OCI-LY3 (cell line): Measurements from ENCODE around the gene KAT6B.

Experiments used
- EZH2phosphoT487 ChIP-seq: fragments of 200-600 bp; shearing (Covaris generic); IDR thresholded peaks from 2 replicates; pipeline ENCODE4 v1.6.1; 2018; ENCODE audit warnings: antibody characterized with exemption, mixed run types, low read depth
- TF ChIP-seq, protein P1 (sequence below): fragments of 200-600, 300-600 bp; sonication (generic); IDR thresholded peaks from 2 replicates; pipeline ENCODE4 v1.5.1; 2014; ENCODE audit warnings: antibody characterized with exemption, low read length, low read depth

DNA sequence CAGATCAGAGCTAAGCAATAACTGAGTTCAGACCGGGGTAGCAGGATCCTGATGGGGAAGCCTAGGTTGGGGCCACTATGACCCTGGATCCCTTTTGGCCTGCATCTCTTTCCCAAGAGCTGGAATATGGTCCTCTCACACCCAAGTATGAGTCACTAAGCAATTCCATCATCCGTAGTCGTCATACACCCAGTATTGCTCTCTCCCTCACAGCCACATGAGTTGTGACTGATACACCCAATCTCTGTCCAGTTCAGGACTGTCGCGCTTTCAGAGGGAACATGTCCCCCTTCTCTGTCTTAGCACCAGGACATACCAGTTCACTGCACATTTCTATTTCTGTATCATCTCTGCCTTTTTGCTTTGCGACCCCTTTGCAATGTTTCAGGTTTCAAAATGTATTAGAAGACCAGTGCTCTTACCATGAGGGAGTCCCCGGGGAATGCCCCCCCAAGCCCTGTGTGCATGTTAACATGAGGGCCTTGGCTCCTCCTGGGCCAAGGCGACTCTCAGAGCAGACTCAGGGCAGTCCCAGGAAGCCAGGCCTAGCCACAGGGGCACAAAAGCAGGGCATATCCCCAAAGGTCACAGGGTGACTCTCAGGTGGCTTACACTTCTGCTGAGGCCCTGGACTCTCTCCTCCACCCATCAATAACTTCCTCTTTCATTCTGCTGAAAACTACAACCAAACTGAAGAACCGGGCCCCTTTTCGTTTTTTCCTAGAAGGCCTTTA lies 209.7 kb downstream of the KAT6B start:
- TF ChIP-seq, protein P1, sequence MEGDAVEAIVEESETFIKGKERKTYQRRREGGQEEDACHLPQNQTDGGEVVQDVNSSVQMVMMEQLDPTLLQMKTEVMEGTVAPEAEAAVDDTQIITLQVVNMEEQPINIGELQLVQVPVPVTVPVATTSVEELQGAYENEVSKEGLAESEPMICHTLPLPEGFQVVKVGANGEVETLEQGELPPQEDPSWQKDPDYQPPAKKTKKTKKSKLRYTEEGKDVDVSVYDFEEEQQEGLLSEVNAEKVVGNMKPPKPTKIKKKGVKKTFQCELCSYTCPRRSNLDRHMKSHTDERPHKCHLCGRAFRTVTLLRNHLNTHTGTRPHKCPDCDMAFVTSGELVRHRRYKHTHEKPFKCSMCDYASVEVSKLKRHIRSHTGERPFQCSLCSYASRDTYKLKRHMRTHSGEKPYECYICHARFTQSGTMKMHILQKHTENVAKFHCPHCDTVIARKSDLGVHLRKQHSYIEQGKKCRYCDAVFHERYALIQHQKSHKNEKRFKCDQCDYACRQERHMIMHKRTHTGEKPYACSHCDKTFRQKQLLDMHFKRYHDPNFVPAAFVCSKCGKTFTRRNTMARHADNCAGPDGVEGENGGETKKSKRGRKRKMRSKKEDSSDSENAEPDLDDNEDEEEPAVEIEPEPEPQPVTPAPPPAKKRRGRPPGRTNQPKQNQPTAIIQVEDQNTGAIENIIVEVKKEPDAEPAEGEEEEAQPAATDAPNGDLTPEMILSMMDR = no peak
- TF ChIP-seq EZH2phosphoT487 = no peak
